Measurements from ENCODE around the gene ODF2L.
"Not testable (repeated sequence)": the region's sequence is repeated elsewhere in the genome, so short reads cannot be mapped to it uniquely, and the experiment has no call there.

ODF2L gene

GRCh38 chr1:86382878-86383277 is 13.2 kb downstream of the ODF2L start:
- no peak for DNase-seq (ENCODE audit: low read depth)

GRCh38 chr1:86381223-86381622 is 14.9 kb downstream of the ODF2L start:
- no peak for DNase-seq (ENCODE audit: low read depth)

- no peak for DNase-seq (ENCODE audit: low read depth)
Observed at GRCh38 chr1:86380257-86380861, 15.8 kb downstream of the ODF2L start.

GRCh38 chr1:86378813-86379212 is 17.3 kb downstream of the ODF2L start:
- DNase-seq (ENCODE audit: low read depth): no peak

- no peak for DNase-seq (ENCODE audit: low read depth)
Observed at GRCh38 chr1:86377341-86377740, 18.8 kb downstream of the ODF2L start.

GRCh38 chr1:86375688-86376087 is 20.4 kb downstream of the ODF2L start:
- no peak for DNase-seq (ENCODE audit: low read depth)

GRCh38 chr1:86370601-86371022 is 25.5 kb downstream of the ODF2L start:
- no peak for DNase-seq (ENCODE audit: low read depth)

- DNase-seq (ENCODE audit: low read depth): no peak
Observed at GRCh38 chr1:86365896-86366295, 30.2 kb downstream of the ODF2L start.

DNA sequence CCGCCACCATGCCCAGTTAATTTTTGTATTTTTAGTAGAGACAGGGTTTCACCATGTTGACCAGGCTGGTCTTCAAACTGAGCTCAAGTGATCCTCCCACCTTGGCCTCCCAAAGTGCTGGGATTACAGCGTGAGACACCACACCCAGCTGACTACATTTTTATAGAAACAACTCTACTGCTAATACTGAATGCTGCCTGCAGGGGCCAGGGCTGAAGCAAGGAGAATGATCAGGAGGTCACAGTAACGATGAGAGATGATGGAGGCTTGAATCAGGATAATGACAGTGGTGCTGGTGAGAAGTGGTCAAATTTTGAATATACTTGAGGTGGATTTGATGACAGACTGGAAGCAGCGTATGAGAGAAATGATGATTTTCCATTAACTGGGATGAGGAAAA is 33.3 kb downstream of the ODF2L start:
- DNase-seq (ENCODE audit: low read depth): no peak

- DNase-seq (ENCODE audit: low read depth): no peak
Observed at GRCh38 chr1:86357796-86358195, 38.3 kb downstream of the ODF2L start.

- DNase-seq (ENCODE audit: low read depth): no peak
Observed at GRCh38 chr1:86356247-86356646, 39.9 kb downstream of the ODF2L start.

DNA sequence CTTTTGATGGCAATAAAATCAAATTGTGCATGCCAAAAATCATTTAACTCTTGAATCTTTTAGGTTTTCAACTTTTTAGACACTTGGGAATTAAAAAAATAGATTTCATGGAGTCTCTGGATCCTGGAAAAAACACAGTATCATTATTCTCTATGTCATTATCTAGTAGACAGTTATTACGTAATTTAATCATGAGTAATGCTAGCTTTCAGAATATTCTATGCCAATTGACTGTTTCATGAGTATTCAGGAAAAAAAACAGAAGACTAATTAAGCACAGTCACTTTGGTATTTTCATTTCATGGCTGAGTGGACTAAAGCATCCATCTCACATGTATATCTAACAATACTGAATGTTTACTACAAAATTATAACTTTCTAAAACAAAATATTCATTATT is 44.0 kb downstream of the ODF2L start:
- DNase-seq (ENCODE audit: low read depth): no peak

DNA sequence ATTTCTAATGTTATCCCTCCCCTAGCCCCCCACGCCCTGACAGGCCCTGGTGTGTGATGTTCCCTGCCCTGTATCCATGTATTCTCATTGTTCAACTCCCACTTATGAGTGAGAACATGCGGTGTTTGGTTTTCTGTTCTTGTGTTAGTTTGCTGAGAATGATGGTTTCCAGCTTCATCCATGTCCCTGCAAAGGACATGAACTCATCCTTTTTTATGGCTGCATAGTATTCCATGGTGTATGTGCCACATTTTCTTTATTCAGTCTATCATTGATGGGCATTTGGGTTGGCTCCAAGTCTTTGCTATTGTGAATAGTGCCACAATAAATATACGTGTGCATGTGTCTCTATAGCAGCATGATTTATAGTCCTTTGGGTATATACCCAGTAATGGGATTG is 45.9 kb downstream of the ODF2L start:
- not testable (repeated sequence) for DNase-seq (ENCODE audit: low read depth)

- no peak for DNase-seq (ENCODE audit: low read depth)
Observed at GRCh38 chr1:86346388-86346787, 49.7 kb downstream of the ODF2L start.

- DNase-seq (ENCODE audit: low read depth): no peak
Observed at GRCh38 chr1:86345042-86345441, 51.1 kb downstream of the ODF2L start.

DNA sequence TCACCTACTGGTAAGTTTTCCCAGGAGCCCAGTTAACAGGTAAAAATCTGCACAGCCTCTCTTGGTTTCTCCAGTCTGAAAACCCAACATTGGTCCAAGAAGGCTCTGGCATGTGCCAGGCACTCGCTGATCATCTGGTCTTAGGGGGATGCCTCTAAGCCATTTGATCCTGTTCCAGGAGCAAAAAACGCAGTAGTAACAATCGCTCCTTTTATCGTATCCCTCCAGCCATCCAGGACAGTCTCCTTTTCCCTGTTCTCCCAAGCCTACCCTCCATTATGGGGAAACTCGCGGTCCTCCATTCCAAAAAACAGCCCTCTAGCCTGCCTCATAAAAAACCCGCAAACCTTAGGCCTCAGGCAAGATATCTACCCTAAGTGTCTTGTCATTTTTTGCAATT is 56.2 kb downstream of the ODF2L start:
- no peak for DNase-seq (ENCODE audit: low read depth)

DNA sequence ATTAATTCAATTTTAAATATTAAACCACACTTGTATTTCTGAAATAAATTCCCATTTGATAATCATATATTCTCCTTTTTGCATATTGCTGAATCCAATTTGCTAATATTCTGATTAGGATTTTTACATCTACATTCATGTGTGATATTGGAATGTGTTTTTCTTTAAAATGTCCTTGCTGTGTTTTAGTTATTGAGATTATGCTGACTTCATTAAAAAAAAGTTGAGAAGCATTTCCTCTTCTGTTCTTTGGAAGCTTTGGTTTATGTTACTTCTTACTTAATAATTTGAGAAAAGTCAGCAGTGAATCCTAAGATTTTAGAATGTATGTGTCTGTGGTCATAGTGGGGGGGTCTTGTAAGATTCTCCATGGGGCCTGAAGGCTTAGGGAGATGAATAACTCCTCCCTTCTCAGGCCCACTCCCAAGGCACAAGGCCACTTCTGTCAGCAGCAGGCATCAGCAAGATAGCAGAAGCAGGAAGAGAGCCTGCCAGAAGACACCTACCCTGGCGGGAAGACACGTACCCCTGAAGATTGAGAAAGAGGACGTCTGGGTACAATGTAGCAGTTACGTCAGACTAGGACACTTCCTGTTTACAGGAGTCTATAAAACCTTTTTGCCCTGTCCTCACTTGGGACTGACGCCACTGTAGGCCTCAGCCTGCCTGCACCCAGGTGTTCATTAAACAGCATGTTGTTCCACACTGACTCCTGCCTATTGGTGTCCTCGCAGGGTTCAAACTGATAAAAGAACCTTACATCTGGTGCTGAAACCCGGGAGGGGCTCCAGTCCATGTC is 56.9 kb downstream of the ODF2L start:
- DNase-seq (ENCODE audit: low read depth): no peak

DNA sequence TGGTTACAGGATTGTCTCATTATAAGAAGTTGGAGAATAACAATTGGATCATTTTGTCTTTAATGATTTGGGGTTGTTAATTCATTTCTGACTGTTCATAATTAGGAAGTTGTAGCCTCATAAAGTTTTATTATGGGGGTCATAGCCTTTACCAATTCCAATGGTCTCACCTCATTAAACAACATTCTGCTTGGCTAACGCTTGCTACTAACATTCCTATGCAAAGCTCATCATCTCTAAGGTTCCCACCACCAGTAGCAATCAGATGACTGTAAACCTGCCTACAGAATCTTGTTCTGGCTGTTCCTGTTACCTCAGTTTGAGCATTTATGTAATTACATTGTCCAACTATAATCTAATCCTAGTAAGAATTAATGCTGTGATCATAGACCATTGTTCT is 60.2 kb downstream of the ODF2L start:
- no peak for DNase-seq (ENCODE audit: low read depth)

- no peak for DNase-seq (ENCODE audit: low read depth)
Observed at GRCh38 chr1:86325264-86325663, 70.9 kb downstream of the ODF2L start.

DNA sequence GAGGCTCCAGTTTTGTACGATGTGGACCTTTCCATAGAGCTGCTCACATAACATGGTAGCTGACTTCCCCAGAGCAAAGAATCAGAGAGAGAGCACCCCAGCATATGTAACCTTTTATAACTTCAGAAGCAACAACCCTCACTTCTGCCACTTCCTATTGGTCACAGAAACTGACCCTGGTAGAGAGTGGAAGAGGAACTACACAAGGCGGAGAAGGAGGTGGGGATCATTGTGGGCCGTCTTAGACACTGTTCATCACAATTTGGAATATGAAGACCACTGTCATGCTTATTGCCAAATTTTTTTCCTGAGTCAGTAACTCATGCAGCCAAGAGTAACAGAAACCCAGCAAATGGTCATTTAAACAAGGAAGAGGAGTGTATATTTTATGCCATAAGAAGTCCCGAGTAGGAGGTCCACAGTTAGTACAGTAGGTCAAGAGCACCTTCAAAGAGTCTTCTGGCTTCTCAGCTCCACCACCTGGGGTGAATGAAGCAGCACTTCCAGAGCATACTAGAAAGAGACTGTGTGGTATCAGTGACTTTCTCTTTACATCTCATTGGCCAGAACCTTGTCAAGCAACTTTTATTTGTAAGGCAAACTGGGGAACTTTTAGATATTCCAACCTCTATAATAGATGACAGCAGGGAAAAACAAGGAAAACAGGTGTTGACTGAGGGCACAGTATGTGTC is 71.8 kb downstream of the ODF2L start:
- DNase-seq (ENCODE audit: low read depth): no peak

- no peak for DNase-seq (ENCODE audit: low read depth)
Observed at GRCh38 chr1:86322241-86322640, 73.9 kb downstream of the ODF2L start.

DNA sequence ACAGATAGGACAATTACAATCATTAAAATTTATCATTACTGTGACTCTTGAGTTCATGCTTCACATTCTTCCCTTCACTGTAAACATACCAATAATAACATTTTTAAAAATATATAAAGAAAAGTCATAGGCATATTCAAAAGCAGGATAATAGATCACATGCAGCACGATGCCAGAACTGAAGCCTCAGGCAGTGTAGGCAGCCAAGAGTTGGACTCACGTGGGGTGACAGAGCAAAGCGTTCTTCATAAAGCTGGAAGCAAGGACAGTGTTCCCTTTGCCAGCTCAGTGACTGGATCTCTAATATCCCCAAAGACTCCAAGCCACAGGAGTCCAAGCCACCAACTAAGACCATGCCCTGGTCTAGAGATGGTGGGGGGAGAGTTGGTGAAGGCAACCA is 77.7 kb downstream of the ODF2L start:
- no peak for DNase-seq (ENCODE audit: low read depth)

DNA sequence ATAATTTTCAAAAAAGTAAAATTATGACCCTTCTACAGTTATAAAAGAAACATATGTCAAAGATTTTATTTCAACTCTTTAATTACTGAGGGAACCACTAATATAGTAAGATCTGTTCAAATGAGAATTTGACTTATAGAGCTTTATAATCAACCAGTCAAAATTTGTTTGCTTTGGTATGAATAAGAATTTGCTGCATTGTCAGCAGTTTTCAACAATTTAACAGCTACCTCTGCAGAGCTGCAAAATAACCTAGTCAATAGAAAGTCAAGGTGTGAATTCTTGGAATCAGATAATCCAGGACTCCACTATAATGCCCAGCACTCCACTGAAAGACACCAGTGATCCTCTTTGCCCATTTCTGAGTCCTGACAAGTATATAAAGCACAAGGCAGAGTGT is 78.2 kb downstream of the ODF2L start:
- no peak for DNase-seq (ENCODE audit: low read depth)

All from GM04503 (cell line).